T-cell (primary cell): Measurements from ENCODE around the gene RLN1. TPM values are rescaled to one million over a fixed set of nuclear protein-coding genes. Genes with fewer than 3 reads are reported as not detected.

Experiments used
- ATAC-seq, 4 experiments: fragments of 200-7000 bp in 3 of 4; fragments of 150-1000 bp in 1 of 4; cut with Tn5 transposase; replicated peaks in 1 of 4; 1 replicate in 3 of 4; 2 replicates in 1 of 4; pipeline ENCODE4 v1.10.0; 2021; ENCODE audit warnings: moderate library complexity in 3 of 4, mild to moderate bottlenecking in 2 of 4, moderate number of reproducible peaks in 1 of 4
- CTCF ChIA-PET, 2 donors: fragments of 300-600 bp; sonication (Branson Sonifier 250); formaldehyde crosslinking; loops; one replicate each; lab custom pipeline; 2022; ENCODE audit warnings: antibody characterized with exemption in 2 of 2; lab: Charles Lee
- POLR2A ChIA-PET, 2 donors: fragments of 300-600 bp; sonication (Branson Sonifier 250); formaldehyde crosslinking; loops; one replicate each; lab custom pipeline; 2022; ENCODE audit warnings: antibody characterized with exemption in 2 of 2; lab: Charles Lee
- DNase-seq, 35 experiments: peaks; one replicate each; pipeline versions ENCODE4 v3.0.0 to v3.0.0-alpha.2; 2013 to 2023
- H3K27ac ChIP-seq: one replicate; pipeline ENCODE4 v1.5.1; 2013; ENCODE audit warnings: low read length
- H3K27me3 ChIP-seq, 2 experiments: replicated peaks in 1 of 2; 1 replicate in 1 of 2; 2 replicates in 1 of 2; pipeline versions ENCODE4 v1.6.1 to v1.7.0; 2013; ENCODE audit warnings: low read length in 1 of 2, mixed read lengths in 1 of 2; ENCODE audit not compliant: control insufficient read depth in 2 of 2, insufficient read depth in 2 of 2; ENCODE audit errors: extremely low read depth in 1 of 2
- H3K36me3 ChIP-seq, 2 donors: 1 replicate in 1 of 2; 2 replicates in 1 of 2; pipeline versions ENCODE4 v1.6.1 to v1.7.0; 2013; ENCODE audit warnings: low read length in 1 of 2; ENCODE audit not compliant: control insufficient read depth in 2 of 2, insufficient read depth in 1 of 2; ENCODE audit errors: extremely low read depth in 1 of 2
- H3K4me1 ChIP-seq, 2 experiments: 1 replicate in 1 of 2; 2 replicates in 1 of 2; pipeline versions ENCODE4 v1.6.1 to v1.7.0; 2013; ENCODE audit warnings: low read length in 2 of 2, mixed read lengths in 1 of 2; ENCODE audit not compliant: insufficient read depth in 2 of 2, control insufficient read depth in 1 of 2; ENCODE audit errors: extremely low read depth in 1 of 2
- H3K4me3 ChIP-seq, 2 donors: 1 replicate in 1 of 2; 2 replicates in 1 of 2; pipeline versions ENCODE4 v1.5.1 to v1.7.0; 2013; ENCODE audit warnings: mild to moderate bottlenecking in 2 of 2, low read length in 1 of 2, moderate library complexity in 1 of 2; ENCODE audit not compliant: control insufficient read depth in 1 of 2; ENCODE audit errors: extremely low read depth in 1 of 2
- H3K9me3 ChIP-seq: 2 replicates; pipeline ENCODE4 v1.7.0; 2013
- H3K27ac Mint-ChIP-seq, 2 donors: one replicate each; pipeline ENCODE4 v1.8.0; 2020 to 2021; ENCODE audit warnings: mild to moderate bottlenecking in 2 of 2, mixed read lengths in 2 of 2
- H3K27me3 Mint-ChIP-seq, 2 donors: one replicate each; pipeline ENCODE4 v1.8.0; 2021 to 2022; ENCODE audit warnings: mixed read lengths in 2 of 2
- H3K36me3 Mint-ChIP-seq: one replicate; pipeline ENCODE4 v1.8.0; 2021; ENCODE audit warnings: mixed read lengths
- H3K4me1 Mint-ChIP-seq, 3 donors: one replicate each; pipeline ENCODE4 v1.8.0; 2020 to 2022; ENCODE audit warnings: mixed read lengths in 3 of 3, mild to moderate bottlenecking in 1 of 3
- H3K4me3 Mint-ChIP-seq, 3 donors: one replicate each; pipeline ENCODE4 v1.8.0; 2020 to 2022; ENCODE audit warnings: mild to moderate bottlenecking in 3 of 3, mixed read lengths in 3 of 3, moderate library complexity in 3 of 3
- H3K9me3 Mint-ChIP-seq, 3 donors: one replicate each; pipeline ENCODE4 v1.8.0; 2020 to 2022; ENCODE audit warnings: mixed read lengths in 3 of 3
- WGBS: methylation state at CpG from one replicate; pipeline ENCODE4 v1.1.5; 2013; ENCODE audit warnings: missing lambda C conversion rate; ENCODE audit not compliant: insufficient coverage; 5-methylcytosine and 5-hydroxymethylcytosine counted together
- total RNA-seq, 35 experiments: library from RNA in 6 of 35; stranded (reverse) in 6 of 35; fragments of 120-200 nt in 1 of 35; gene quantifications; one replicate each; pipeline versions ENCODE4 v1.2.1 to v1.2.4 and lab custom pipeline; 2013 to 2026

Gene RLN1
- total RNA-seq, 5 donors from 2014 or later (not counting 1 experiment from before 2014, with no cell fraction given) = 1.6 to 4.8 (median 3.5) TPM

DNA sequence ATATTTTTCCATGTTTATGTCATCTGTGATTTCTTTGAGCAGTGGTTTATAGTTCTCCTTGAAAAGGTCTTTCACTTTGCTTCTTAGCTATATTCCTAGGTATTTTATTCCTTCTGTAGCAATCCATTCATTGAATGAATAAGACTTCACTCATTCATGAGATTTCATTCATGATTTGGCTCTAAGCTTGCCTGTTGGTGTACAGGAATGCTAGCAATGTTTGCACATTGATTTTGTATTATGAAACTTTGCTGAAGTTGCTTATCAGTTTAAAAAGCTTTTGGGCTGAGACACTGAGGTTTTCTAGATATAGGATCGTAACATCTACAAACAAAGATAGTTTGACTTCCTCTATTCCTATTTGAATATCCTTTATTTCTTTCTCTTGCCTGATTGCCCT, 51.1 kb downstream of the RLN1 start:
- Mint-ChIP-seq H3K27ac (no peak overlapping the region), H3K36me3 (peaks cover 13% of the 10 kb centered on the region), H3K9me3 (peaks cover 11 to 21% (median 13%) of the 10 kb centered on the region in 3 donors), H3K27me3 (peaks cover 3 to 6% of the 10 kb centered on the region in 2 donors), H3K4me1 (peaks cover 3 to 7% (median 5%) of the 10 kb centered on the region in 3 donors), H3K4me3 (no peak overlapping the region)
- Histone ChIP-seq H3K4me3 (no peak overlapping the region), H3K9me3 (peaks cover 2% of the 10 kb centered on the region), H3K27ac (no peak overlapping the region), H3K4me1 (no peaks in the 10 kb centered on the region), H3K27me3 (peaks cover 0 to 5% of the 10 kb centered on the region in 2 experiments), H3K36me3 (no peaks in the 10 kb centered on the region)
- DNase-seq = no peak
- ATAC-seq = no peak
- no CpG with 5 or more reads among the region's 1 CpG for WGBS
- ChIA-PET POLR2A (no interaction called here), CTCF (no interaction called here)

DNA sequence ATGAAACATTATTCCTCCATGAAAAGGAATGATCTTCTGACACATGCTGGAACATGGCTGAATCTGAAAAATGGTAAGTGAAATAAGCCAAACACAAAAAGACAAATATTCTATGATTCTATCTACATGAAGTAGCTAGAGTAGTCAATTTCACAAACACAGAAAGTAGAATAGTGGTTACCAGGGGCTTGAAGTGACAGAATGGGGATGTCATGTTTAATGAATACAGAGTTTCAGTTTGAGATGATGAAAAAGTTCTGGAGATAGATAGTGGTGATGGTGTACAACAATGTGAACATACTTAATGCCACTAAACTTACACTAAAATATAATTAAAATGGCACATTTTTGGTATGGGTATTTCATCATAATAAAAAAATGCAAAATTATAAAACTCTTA, 53.4 kb downstream of the RLN1 start:
- H3K9me3 Mint-ChIP-seq = peaks cover 11 to 21% (median 13%) of the 10 kb centered on the region in 3 donors
- H3K27me3 Mint-ChIP-seq = peaks cover 3 to 6% of the 10 kb centered on the region in 2 donors
- H3K27ac ChIP-seq = no peak overlapping the region
- H3K4me3 ChIP-seq = no peak overlapping the region
- POLR2A ChIA-PET = no interaction called here
- H3K27ac Mint-ChIP-seq = no peak overlapping the region
- no peaks in the 10 kb centered on the region for H3K4me1 ChIP-seq
- H3K36me3 Mint-ChIP-seq = peaks cover 3% of the 10 kb centered on the region
- H3K9me3 ChIP-seq = no peaks in the 10 kb centered on the region
- ATAC-seq (no peak), DNase-seq (no peak)
- H3K36me3 ChIP-seq = no peaks in the 10 kb centered on the region
- no peak overlapping the region for H3K4me3 Mint-ChIP-seq
- H3K4me1 Mint-ChIP-seq = peaks cover 3 to 7% (median 5%) of the 10 kb centered on the region in 3 donors
- CTCF ChIA-PET = no interaction called here
- no peaks in the 10 kb centered on the region for H3K27me3 ChIP-seq

Other genes with a start within 250 kb of the RLN1 start
- not detected for gene INSL6, start 154.2 kb downstream of the RLN1 start, total RNA-seq
- gene INSL4, start 108.5 kb downstream of the RLN1 start, total RNA-seq = not detected
- 1 to 10 TPM in 3 of 5 donors, under 1 TPM in 2; 0.86 to 4.6 (median 4.5) TPM for gene RLN2, start 35.2 kb downstream of the RLN1 start, total RNA-seq
- 10 to 100 TPM; 15.4 to 21.3 (median 19.3) TPM for gene PLGRKT, start 98.0 kb upstream of the RLN1 start, total RNA-seq
- 10 to 100 TPM in 1 of 5 donors, 1 to 10 TPM in 4; 6.6 to 11.4 (median 7.2) TPM for gene CD274, start 110.7 kb upstream of the RLN1 start, total RNA-seq
- under 1 TPM; 0.14 to 0.76 (median 0.40) TPM for gene PDCD1LG2, start 170.7 kb upstream of the RLN1 start, total RNA-seq